ENCODE measurements around the gene PDE7B.

- no peak for TF ChIP-seq CTCF (IDR thresholded peaks at IDR 0.05)
- no peak for TF ChIP-seq POLR2A (IDR thresholded peaks at IDR 0.05; ENCODE audit: low read depth)
- no peak for TF ChIP-seq POLR2AphosphoS5 (IDR thresholded peaks at IDR 0.05)
Measured at GRCh38 chr6:135813401-135813800, 38.1 kb upstream of the PDE7B start.
